GM12872 (cell line): ENCODE measurements around the gene ESPNL.

Experiments used
- CTCF ChIP-seq: IDR thresholded peaks from 3 replicates; pipeline ENCODE4 v1.5.1; 2011; ENCODE audit warnings: low read depth, mild to moderate bottlenecking, low read length, moderate library complexity; ENCODE audit not compliant: insufficient read depth

Gene ESPNL

GRCh38 chr2:238129166-238130010 lies 29.2 kb downstream of the ESPNL start:
- no peak for TF ChIP-seq CTCF

DNA sequence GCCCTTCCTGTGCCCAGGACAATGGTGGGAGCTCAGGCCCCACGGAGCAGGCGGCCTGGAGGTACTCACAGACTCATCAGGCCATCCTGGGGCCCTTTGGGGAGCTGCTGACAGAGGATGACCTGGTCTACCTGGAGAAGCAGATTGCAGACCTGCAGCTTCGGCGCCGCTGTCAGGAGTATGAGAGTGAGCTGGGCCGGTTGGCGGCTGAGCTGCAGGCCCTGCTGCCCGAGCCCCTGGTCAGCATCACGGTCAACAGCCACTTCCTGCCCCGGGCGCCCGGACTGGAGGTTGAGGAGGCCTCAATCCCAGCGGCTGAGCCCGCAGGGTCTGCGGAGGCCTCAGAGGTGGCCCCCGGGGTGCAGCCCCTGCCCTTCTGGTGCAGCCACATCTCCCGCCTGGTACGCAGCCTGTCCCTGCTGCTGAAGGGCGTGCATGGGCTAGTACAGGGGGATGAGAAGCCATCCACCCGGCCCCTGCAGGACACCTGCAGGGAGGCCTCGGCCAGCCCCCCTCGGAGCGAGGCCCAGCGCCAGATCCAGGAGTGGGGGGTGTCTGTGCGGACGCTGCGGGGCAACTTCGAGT lies 30.1 kb downstream of the ESPNL start:
- no peak for TF ChIP-seq CTCF

DNA sequence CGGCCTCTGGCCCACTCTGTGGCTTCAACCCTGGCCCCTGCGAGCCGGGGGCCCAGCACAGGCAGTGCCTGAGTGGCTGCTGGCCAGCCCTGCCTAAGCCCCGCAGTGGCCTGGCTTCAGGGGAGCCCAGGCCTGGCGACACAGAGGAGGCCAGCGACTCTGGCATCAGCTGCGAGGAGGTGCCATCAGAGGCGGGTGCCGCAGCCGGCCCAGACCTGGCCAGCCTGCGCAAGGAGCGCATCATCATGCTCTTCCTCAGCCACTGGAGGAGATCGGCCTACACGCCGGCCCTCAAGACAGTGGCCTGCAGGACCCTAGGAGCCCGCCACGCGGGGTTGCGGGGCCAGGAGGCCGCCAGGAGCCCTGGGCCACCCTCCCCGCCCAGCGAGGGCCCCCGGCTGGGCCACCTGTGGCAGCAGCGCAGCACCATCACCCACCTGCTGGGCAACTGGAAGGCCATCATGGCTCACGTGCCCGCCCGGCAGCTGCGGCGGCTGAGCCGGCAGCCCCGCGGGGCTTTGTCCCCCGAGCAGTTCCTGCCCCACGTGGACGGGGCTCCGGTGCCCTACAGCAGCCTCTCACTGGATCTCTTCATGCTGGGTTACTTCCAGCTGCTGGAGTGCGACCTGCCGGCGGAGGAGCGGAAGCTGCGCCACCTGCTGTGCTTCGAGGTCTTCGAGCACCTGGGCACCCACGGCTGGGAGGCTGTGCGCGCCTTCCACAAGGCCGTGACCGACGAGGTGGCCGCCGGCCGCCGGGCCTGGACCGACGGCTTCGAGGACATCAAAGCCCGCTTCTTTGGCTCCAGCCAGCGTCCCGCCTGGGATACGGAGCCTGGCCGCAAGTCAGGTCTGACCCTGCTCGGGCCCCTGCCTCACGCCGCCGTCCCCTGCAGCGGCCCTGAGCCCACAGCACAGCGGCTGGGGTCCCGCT lies 30.8 kb downstream of the ESPNL start:
- 0 out of 3 replicates have a peak, but pooled peaks have one; percentile 3 for TF ChIP-seq CTCF

GRCh38 chr2:238131761-238132462 lies 31.8 kb downstream of the ESPNL start:
- TF ChIP-seq CTCF, result no peak

DNA sequence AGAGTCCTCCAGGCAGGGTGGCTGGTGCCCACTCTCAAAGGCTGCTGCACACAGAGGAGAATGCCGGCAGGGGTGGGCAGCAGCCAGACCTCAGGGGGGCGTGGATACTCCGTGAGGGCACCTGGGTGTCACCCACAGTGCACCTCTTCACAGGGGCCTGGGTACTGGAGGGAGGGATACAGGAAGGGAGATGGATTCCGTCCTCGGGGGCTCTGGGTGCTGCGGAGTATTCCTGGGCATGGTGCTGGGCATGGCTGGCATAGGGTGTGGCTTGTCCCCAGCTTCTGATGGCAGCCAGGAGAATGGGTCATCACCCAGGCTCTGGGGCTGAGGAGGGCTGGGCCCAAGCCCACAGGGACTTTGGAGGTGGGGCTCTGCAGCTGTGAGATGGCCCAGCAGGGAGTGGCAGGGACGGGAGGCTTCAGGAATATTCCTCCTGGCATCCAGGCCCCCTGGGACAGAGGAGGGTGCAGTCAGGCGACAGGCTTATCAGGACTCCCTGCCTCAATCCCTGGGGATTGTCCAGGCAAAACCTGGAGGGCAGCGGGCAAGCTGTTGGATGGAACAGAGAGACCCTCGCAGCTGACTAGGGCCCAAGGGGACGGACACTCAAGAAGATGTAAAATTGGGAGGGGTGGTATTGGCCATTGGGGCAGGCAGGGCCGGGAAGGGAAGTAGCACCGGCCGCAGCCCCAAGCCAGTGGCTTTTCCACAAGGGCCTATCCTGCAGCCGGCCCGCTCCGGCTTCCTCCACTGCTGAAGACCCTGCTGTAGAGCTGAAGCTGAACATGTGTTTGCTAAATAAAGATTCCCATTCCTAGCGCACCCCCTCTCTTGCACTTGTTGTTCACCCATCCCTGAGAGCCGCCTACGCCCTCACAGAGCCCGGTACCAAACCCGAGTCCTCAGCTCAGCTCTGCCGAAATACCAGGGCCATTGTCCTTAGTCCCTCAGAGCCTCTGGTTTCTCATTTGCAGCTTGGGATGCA lies 32.6 kb downstream of the ESPNL start:
- TF ChIP-seq CTCF, result no peak
